HuH-7.5 (cell line): ENCODE data around the gene RAB5IF.
A peak's percentile ranks its signal among the peaks of the same experiment; 100 is the strongest.
"Not testable (repeated sequence)": the region's sequence is repeated elsewhere in the genome, so short reads cannot be mapped to it uniquely, and the experiment has no call there.

Source experiments
- DNase-seq: peaks from one replicate; pipeline ENCODE4 v3.0.0; 2011; ENCODE audit warnings: low spot score

The RAB5IF gene

GRCh38 chr20:36585410-36586125 is 20.0 kb upstream of the RAB5IF start:
- DNase-seq, result no peak

GRCh38 chr20:36587388-36588070 is 18.1 kb upstream of the RAB5IF start:
- DNase-seq, result no peak

DNA sequence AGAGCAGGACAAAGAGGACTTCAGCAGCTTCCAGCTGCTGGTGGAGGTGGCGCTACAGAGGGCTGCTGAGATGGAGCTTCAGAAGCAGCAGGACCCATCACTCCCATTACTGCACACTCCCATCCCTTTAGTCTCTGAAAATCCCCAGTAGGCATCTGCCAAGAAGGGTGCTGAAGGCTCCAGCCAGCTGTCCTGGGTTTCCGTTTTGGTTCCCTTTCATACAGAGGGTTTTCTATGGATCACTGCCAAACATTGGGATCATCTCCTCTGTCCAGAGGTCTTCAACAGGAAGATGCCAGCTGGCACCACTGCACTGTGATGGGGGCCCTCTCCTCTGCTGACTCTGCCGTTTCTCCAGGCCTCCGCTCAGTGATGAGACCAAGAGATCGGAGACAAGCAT is 14.3 kb upstream of the RAB5IF start:
- no peak for DNase-seq

- no peak for DNase-seq
These were observed 13.5 kb upstream of the RAB5IF start for GRCh38 chr20:36591854-36592641.

GRCh38 chr20:36593347-36593929 is 12.1 kb upstream of the RAB5IF start:
- DNase-seq, result no peak

DNA sequence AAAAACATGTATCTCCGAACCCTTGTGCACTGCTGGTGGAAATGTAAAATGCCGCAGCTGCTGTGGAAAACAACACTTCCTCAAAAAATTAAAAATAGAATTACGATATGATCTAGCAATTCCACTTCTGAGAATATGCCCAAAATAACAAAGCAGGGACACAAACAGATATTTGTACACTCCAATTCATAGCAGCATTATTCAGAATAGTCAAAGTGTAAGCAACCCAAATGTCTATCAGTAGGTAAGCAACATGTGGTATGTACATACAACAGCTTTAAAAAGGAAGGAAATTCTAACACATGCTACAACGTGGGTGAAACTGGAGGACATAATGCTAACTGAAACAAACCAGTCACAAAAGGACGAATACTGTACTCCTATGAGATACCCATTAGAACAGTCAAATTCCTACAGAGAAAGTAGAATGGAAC is 5.7 kb upstream of the RAB5IF start:
- no peak for DNase-seq

GRCh38 chr20:36601540-36601939 is 4.0 kb upstream of the RAB5IF start:
- DNase-seq, result no peak

- DNase-seq, result no peak
These were observed 604 bp upstream of the RAB5IF start for GRCh38 chr20:36604952-36605398.

GRCh38 chr20:36606158-36607066 is 833 bp downstream of the RAB5IF start:
- no peak for DNase-seq

GRCh38 chr20:36607586-36608387 is 2.2 kb downstream of the RAB5IF start:
- DNase-seq, result peak; percentile 48

DNA sequence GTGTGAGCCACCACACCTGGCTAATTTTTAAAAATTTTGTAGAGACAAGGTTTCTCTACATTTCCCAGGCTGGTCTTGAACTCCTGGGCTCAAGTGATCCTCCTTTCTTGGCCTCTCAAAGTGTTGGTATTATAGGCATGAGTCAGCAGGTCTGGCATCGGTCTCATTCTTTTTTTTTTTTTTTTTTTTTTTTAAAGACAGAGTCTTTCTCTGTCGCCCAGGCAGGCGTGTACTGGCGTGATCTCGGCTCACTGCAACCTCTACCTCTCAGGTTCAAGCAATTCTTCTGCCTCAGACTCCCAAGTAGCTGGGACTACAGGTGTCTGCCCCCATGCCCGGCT is 2.8 kb downstream of the RAB5IF start:
- DNase-seq, result not testable (repeated sequence)

- DNase-seq, result no peak
These were observed 6.0 kb downstream of the RAB5IF start for GRCh38 chr20:36611625-36612024.

GRCh38 chr20:36613974-36614373 is 8.4 kb downstream of the RAB5IF start:
- no peak for DNase-seq

- no peak for DNase-seq
These were observed 9.4 kb downstream of the RAB5IF start for GRCh38 chr20:36614781-36615557.

- no peak for DNase-seq
These were observed 15.3 kb downstream of the RAB5IF start for GRCh38 chr20:36620917-36621316.

DNA sequence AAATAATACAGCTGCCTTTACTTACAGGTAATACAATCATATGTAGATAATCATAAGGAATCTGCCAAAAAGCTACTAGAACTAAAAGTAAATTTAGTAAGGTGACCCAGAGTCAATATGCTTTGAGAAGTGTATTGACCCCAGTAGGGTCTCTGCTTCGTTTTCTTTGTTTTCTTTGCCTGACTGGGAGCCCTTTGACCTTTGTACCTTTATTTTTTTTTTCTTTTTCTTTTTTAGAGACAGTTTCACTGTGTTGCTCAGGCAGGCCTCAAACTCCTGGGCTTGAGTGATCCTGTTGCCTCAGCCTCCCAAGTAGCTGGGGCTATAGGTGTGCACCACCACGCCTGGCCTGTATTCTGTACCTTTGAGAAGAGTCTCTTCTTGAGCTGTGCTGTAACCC is 17.9 kb downstream of the RAB5IF start:
- no peak for DNase-seq

- no peak for DNase-seq
These were observed 18.7 kb downstream of the RAB5IF start for GRCh38 chr20:36624068-36624943.

- no peak for DNase-seq
These were observed 19.4 kb downstream of the RAB5IF start for GRCh38 chr20:36624944-36625324.

- no peak for DNase-seq
These were observed 22.5 kb downstream of the RAB5IF start for GRCh38 chr20:36628076-36628475.
